Neural crest cell (in vitro differentiated cells): ENCODE data around the gene TEX19. TPM values are rescaled to one million over a fixed set of nuclear protein-coding genes. Genes with fewer than 3 reads are reported as not detected.

ENCODE experiments used
- DNase-seq: peaks from one replicate; pipeline ENCODE4 v3.0.0; 2021; ENCODE audit warnings: low read depth, mixed read lengths, low spot score
- H3K27ac Mint-ChIP-seq: one replicate; pipeline ENCODE4 v1.8.0; 2021; ENCODE audit warnings: mild to moderate bottlenecking, mixed read lengths; ENCODE audit not compliant: unreplicated experiment
- H3K27me3 Mint-ChIP-seq: 2 replicates; pipeline ENCODE4 v1.8.0; 2021; ENCODE audit warnings: low read depth, mild to moderate bottlenecking, mixed read lengths
- H3K36me3 Mint-ChIP-seq: 2 replicates; pipeline ENCODE4 v1.8.0; 2021; ENCODE audit warnings: low read depth, mild to moderate bottlenecking, mixed read lengths
- H3K4me1 Mint-ChIP-seq: 2 replicates; pipeline ENCODE4 v1.8.0; 2021; ENCODE audit warnings: mixed read lengths
- H3K4me3 Mint-ChIP-seq: one replicate; pipeline ENCODE4 v1.8.0; 2021; ENCODE audit warnings: mild to moderate bottlenecking, mixed read lengths
- H3K9me3 Mint-ChIP-seq: 2 replicates; pipeline ENCODE4 v1.8.0; 2021; ENCODE audit warnings: mixed read lengths
- total RNA-seq: library from RNA; stranded (reverse); gene quantifications from 2 replicates; pipeline ENCODE4 v1.2.1, GENCODE V29; 2021
- TF ChIP-seq, protein P1 (sequence below): fragments of 200-600 bp; sonication (generic); conservative IDR thresholded peaks from 2 replicates; pipeline ENCODE4 v1.5.0; 2021; ENCODE audit warnings: antibody characterized with exemption, mild to moderate bottlenecking

Gene TEX19
- total RNA-seq, 1 donor from 2014 or later: 0.23 TPM

DNA sequence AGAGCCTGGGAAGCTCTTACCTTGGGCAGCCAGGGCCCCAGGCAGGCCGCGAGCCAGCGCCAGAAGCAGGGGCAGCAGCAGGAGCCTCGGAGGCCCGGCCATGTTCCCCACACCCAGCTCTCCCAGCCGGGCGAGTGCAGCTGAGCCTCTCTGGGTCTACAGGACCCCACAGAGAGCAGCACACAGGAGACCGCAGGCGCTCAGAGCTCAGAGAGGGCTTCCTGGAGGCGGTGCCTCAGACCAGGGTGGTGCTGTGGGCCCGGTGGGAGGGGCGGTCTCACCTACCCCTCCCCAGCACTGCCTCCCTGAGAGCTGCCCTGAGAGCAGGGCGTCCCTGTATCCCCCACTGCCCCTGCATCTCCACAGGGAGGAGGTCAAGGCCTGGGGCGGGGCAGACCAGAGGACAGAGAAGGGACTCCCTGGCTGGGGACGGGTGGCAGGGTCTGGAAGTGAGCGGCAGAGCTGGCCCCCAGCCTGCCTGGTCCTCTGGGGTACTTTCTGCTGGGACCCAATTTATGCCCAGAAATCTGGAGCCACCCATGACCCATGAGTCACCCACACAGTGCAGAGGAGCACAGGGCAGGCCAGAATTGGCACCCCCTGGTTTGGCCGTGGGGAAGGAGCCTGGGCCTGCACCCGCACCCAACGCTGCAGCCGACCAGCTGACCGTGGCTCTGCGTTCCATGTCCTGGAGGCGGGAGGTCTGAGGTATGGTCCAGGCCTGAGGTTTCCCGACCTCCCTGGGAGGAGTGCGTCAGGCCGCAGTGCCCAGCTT lies 41.5 kb upstream of the TEX19 start, which contains the start of gene CD7:
Gene CD7 (minus strand): TSS at position 215 of the 775 bp plus-strand sequence. CDS start 113 bp downstream, at position 102.
- no peak for DNase-seq
- TF ChIP-seq, protein P1, sequence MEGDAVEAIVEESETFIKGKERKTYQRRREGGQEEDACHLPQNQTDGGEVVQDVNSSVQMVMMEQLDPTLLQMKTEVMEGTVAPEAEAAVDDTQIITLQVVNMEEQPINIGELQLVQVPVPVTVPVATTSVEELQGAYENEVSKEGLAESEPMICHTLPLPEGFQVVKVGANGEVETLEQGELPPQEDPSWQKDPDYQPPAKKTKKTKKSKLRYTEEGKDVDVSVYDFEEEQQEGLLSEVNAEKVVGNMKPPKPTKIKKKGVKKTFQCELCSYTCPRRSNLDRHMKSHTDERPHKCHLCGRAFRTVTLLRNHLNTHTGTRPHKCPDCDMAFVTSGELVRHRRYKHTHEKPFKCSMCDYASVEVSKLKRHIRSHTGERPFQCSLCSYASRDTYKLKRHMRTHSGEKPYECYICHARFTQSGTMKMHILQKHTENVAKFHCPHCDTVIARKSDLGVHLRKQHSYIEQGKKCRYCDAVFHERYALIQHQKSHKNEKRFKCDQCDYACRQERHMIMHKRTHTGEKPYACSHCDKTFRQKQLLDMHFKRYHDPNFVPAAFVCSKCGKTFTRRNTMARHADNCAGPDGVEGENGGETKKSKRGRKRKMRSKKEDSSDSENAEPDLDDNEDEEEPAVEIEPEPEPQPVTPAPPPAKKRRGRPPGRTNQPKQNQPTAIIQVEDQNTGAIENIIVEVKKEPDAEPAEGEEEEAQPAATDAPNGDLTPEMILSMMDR: no peak
- peaks cover 7% of the 10 kb centered on the region for H3K27me3 Mint-ChIP-seq
- H3K36me3 Mint-ChIP-seq: no peaks in the 10 kb centered on the region
- no peaks in the 10 kb centered on the region for H3K9me3 Mint-ChIP-seq
- peaks cover 7% of the 10 kb centered on the region for H3K4me1 Mint-ChIP-seq
- no peak within 1 kb of the TSS for H3K27ac Mint-ChIP-seq
- H3K4me3 Mint-ChIP-seq: no peak within 1 kb of the TSS

DNA sequence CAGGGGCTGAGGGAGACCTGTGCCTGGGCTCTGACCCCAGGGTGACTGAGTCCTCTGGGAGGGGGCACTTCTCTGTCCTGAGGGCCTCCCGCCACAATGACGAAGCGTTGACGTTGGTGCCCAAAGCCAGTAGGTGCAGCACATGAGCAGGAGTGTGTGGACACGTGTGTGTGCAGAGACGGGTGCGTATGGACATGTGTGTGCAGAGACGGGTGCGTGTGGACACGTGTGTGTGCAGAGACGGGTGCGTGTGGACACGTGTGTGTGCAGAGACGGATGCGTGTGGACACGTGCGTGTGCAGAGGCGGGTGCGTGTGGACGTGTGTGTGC lies 40.9 kb upstream of the TEX19 start:
- H3K36me3 Mint-ChIP-seq: no peaks in the 10 kb centered on the region
- no peak overlapping the region for H3K4me3 Mint-ChIP-seq
- DNase-seq: no peak
- peaks cover 7% of the 10 kb centered on the region for H3K4me1 Mint-ChIP-seq
- no peak overlapping the region for H3K27ac Mint-ChIP-seq
- TF ChIP-seq, protein P1: no peak
- H3K27me3 Mint-ChIP-seq: peaks cover 7% of the 10 kb centered on the region
- no peaks in the 10 kb centered on the region for H3K9me3 Mint-ChIP-seq

DNA sequence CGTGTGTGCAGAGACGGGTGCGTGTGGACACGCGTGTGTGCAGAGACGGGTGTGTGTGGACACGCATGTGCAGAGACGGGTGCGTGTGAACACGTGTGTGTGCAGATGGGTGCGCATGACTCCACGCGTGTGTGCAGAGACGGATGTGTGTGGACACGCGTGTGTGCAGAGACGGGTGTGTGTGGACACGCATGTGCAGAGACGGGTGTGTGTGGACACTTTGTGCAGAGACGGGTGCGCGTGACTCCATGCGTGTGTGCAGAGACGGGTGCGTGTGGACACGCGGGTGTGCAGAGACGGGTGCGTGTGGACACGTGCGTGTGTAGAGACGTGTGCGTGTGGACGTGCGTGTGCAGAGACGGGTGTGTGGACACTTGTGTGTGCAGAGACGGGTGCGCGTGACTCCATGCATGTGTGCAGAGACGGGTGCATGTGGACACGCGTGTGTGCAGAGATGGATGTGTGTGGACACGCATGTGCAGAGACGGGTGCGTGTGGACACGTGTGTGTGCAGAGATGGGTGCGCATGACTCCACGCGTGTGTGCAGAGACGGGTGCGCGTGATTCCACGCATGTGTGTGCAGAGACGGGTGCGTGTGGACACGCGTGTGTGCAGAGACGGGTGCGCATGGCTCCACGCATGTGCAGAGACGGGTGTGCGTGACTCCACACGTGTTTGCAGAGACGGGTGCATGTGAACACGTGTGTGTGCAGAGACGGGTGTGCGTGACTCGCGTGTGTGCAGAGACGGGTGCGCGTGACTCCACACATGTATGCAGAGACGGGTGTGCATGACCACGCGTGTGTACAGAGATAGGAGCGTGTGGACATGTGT lies 40.1 kb upstream of the TEX19 start:
- Mint-ChIP-seq H3K9me3 (no peaks in the 10 kb centered on the region), H3K4me3 (no peak overlapping the region), H3K27me3 (peaks cover 7% of the 10 kb centered on the region), H3K27ac (no peak overlapping the region), H3K4me1 (peaks cover 7% of the 10 kb centered on the region), H3K36me3 (no peaks in the 10 kb centered on the region)
- DNase-seq: no peak
- TF ChIP-seq, protein P1: no peak

DNA sequence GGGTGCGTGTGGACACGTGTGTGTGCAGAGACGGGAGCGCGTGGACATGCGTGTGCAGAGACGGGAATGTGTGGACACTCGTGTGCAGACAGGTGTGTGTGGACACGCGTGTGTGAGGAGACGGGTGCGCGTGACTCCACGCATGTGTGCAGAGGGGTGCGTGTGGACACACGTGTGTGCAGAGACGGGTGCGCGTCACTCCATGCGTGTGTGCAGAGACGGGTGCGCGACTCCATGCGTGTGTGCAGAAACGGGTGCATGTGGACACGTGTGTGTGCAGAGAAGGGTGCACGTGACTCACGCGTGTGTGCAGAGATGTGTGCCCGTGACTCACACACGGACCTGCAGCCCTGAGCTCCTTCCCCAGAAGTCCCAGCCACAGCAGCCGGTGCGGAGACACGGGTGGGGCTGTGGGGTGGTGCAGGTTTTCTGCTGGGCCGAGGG lies 39.4 kb upstream of the TEX19 start:
- no peaks in the 10 kb centered on the region for H3K9me3 Mint-ChIP-seq
- H3K27ac Mint-ChIP-seq: no peak overlapping the region
- H3K27me3 Mint-ChIP-seq: peaks cover 7% of the 10 kb centered on the region
- no peaks in the 10 kb centered on the region for H3K36me3 Mint-ChIP-seq
- peaks cover 7% of the 10 kb centered on the region for H3K4me1 Mint-ChIP-seq
- TF ChIP-seq, protein P1: no peak
- DNase-seq: no peak
- no peak overlapping the region for H3K4me3 Mint-ChIP-seq

DNA sequence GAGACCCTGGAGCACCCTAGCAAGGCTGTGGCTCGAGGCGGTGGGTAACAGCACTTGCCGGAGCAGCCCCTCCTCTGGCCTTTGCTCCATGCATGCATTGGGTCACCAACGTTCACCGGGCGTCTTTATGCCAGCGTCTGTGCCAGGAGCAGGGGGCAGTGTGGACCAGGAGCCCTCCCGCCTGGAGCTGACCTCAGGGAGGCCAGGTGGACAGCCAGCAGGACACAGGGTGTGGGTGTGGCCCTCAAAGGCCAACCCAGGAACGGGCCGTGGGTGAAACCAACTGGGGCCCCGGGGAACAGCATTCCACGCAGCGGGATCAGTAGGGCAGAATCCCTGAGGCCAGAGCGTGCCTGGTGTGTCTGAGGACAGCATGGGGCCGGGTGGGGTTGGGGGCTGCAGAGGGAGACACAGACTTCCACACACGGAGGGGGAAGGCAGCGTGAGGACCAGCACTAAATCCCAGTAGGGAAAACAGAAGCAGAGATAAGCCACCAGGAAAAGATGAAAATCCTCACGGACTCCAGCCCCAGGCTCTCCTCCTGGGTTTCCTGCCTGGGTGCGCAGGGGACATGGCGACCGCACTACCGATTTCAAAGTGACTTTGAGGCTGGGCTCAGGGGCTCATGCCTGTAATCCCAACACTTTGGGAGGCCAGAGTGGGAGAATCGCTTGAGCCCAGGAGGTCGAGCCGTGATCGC lies 38.8 kb upstream of the TEX19 start:
- DNase-seq: no peak
- H3K27me3 Mint-ChIP-seq: peaks cover 7% of the 10 kb centered on the region
- TF ChIP-seq, protein P1: no peak
- H3K27ac Mint-ChIP-seq: no peak overlapping the region
- H3K4me3 Mint-ChIP-seq: no peak overlapping the region
- H3K36me3 Mint-ChIP-seq: no peaks in the 10 kb centered on the region
- no peaks in the 10 kb centered on the region for H3K9me3 Mint-ChIP-seq
- peaks cover 7% of the 10 kb centered on the region for H3K4me1 Mint-ChIP-seq
